ENCODE data around the gene NR5A2. TPM values are rescaled to one million over a fixed set of nuclear protein-coding genes. Genes with fewer than 3 reads are reported as not detected.
A peak's percentile ranks its signal among the peaks of the same experiment; 100 is the strongest.

NR5A2 gene
- total RNA-seq, 1 donor from 2014 or later, result 2.0 TPM

- no peaks in the 10 kb centered on the region for H3K9me3 Mint-ChIP-seq (ENCODE audit: unreplicated experiment)
- H3K4me1 Mint-ChIP-seq (ENCODE audit: low read depth, unreplicated experiment), result peaks cover 2% of the 10 kb centered on the region
- H3K27ac Mint-ChIP-seq (ENCODE audit: unreplicated experiment), result no peak overlapping the region
- peaks cover 4% of the 10 kb centered on the region for H3K27me3 Mint-ChIP-seq (ENCODE audit: unreplicated experiment)
- H3K4me3 Mint-ChIP-seq (ENCODE audit: unreplicated experiment), result peak overlapping the region; percentile 87
- H3K36me3 Mint-ChIP-seq (ENCODE audit: unreplicated experiment), result no peaks in the 10 kb centered on the region
- TF ChIP-seq, protein P1, sequence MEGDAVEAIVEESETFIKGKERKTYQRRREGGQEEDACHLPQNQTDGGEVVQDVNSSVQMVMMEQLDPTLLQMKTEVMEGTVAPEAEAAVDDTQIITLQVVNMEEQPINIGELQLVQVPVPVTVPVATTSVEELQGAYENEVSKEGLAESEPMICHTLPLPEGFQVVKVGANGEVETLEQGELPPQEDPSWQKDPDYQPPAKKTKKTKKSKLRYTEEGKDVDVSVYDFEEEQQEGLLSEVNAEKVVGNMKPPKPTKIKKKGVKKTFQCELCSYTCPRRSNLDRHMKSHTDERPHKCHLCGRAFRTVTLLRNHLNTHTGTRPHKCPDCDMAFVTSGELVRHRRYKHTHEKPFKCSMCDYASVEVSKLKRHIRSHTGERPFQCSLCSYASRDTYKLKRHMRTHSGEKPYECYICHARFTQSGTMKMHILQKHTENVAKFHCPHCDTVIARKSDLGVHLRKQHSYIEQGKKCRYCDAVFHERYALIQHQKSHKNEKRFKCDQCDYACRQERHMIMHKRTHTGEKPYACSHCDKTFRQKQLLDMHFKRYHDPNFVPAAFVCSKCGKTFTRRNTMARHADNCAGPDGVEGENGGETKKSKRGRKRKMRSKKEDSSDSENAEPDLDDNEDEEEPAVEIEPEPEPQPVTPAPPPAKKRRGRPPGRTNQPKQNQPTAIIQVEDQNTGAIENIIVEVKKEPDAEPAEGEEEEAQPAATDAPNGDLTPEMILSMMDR (IDR thresholded peaks at IDR 0.05; ENCODE audit: partially characterized antibody, unreplicated experiment), result no peak
- no peak for DNase-seq
Measured at GRCh38 chr1:200029822-200030152, 2.3 kb downstream of the NR5A2 start.

- no peak overlapping the region for H3K27ac Mint-ChIP-seq (ENCODE audit: unreplicated experiment)
- no peak overlapping the region for H3K4me3 Mint-ChIP-seq (ENCODE audit: unreplicated experiment)
- no peaks in the 10 kb centered on the region for H3K9me3 Mint-ChIP-seq (ENCODE audit: unreplicated experiment)
Measured at GRCh38 chr1:200030791-200031190, 3.3 kb downstream of the NR5A2 start.

GRCh38 chr1:200033511-200034261 is 6.2 kb downstream of the NR5A2 start:
- Mint-ChIP-seq H3K27me3 (ENCODE audit: unreplicated experiment) (peaks cover 11% of the 10 kb centered on the region), H3K9me3 (ENCODE audit: unreplicated experiment) (peaks cover 11% of the 10 kb centered on the region), H3K4me1 (ENCODE audit: low read depth, unreplicated experiment) (peaks cover 4% of the 10 kb centered on the region), H3K27ac (ENCODE audit: unreplicated experiment) (no peak overlapping the region), H3K4me3 (ENCODE audit: unreplicated experiment) (no peak overlapping the region), H3K36me3 (ENCODE audit: unreplicated experiment) (no peaks in the 10 kb centered on the region)
- TF ChIP-seq, protein P1 (IDR thresholded peaks at IDR 0.05; ENCODE audit: partially characterized antibody, unreplicated experiment), result no peak
- no peak for DNase-seq

More at GRCh38 chr1:200030791-200031190, 3.3 kb downstream of the NR5A2 start:
- no peak for DNase-seq
- no peaks in the 10 kb centered on the region for H3K36me3 Mint-ChIP-seq (ENCODE audit: unreplicated experiment)
- peaks cover 4% of the 10 kb centered on the region for H3K4me1 Mint-ChIP-seq (ENCODE audit: low read depth, unreplicated experiment)
- TF ChIP-seq, protein P1 (IDR thresholded peaks at IDR 0.05; ENCODE audit: partially characterized antibody, unreplicated experiment), result no peak
- peaks cover 7% of the 10 kb centered on the region for H3K27me3 Mint-ChIP-seq (ENCODE audit: unreplicated experiment)

GRCh38 chr1:200034262-200034557 is 6.7 kb downstream of the NR5A2 start:
- Mint-ChIP-seq H3K36me3 (ENCODE audit: unreplicated experiment) (no peaks in the 10 kb centered on the region), H3K4me3 (ENCODE audit: unreplicated experiment) (no peak overlapping the region), H3K27ac (ENCODE audit: unreplicated experiment) (no peak overlapping the region), H3K9me3 (ENCODE audit: unreplicated experiment) (peaks cover 11% of the 10 kb centered on the region), H3K4me1 (ENCODE audit: low read depth, unreplicated experiment) (peaks cover 2% of the 10 kb centered on the region), H3K27me3 (ENCODE audit: unreplicated experiment) (peaks cover 11% of the 10 kb centered on the region)
- TF ChIP-seq, protein P1 (IDR thresholded peaks at IDR 0.05; ENCODE audit: partially characterized antibody, unreplicated experiment), result no peak
- no peak for DNase-seq

- Mint-ChIP-seq H3K4me3 (ENCODE audit: unreplicated experiment) (no peak overlapping the region), H3K4me1 (ENCODE audit: low read depth, unreplicated experiment) (peaks cover 3% of the 10 kb centered on the region), H3K9me3 (ENCODE audit: unreplicated experiment) (peaks cover 11% of the 10 kb centered on the region), H3K27ac (ENCODE audit: unreplicated experiment) (no peak overlapping the region), H3K36me3 (ENCODE audit: unreplicated experiment) (no peaks in the 10 kb centered on the region), H3K27me3 (ENCODE audit: unreplicated experiment) (peaks cover 10% of the 10 kb centered on the region)
- TF ChIP-seq, protein P1 (IDR thresholded peaks at IDR 0.05; ENCODE audit: partially characterized antibody, unreplicated experiment), result no peak
- no peak for DNase-seq
Measured at GRCh38 chr1:200034761-200035396, 7.4 kb downstream of the NR5A2 start.

Data from glutamatergic neuron (in vitro differentiated cells).